A549 (cell line): ENCODE measurements around the gene ZNRD2. TPM values are rescaled to one million over a fixed set of nuclear protein-coding genes. Genes with fewer than 3 reads are reported as not detected.

Experiments used
- ATAC-seq, 2 experiments: fragments of 200-7000 bp in 1 of 2; fragments of >200 bp in 1 of 2; cut with Nextera tagmentation in 1 of 2; cut with Tn5 transposase in 1 of 2; 3 replicates each; pipeline versions ENCODE4 v1.8.0 to v1.9.1; 2018 to 2020; ENCODE audit warnings: mild to moderate bottlenecking in 1 of 2, moderate library complexity in 1 of 2
- CTCF ChIA-PET: fragments of 300-600 bp; sonication (Branson Sonifier 250); formaldehyde crosslinking; extraction: SDS; loops from one replicate; lab custom pipeline; 2021; ENCODE audit warnings: antibody characterized with exemption, inconsistent platforms; lab: Yijun Ruan, JAX
- POLR2A ChIA-PET: fragments of 350-600 bp; formaldehyde crosslinking; extraction: SDS; loops from one replicate; lab custom pipeline; 2021; ENCODE audit warnings: antibody characterized with exemption, inconsistent platforms; lab: Yijun Ruan, JAX
- DNase-seq, 2 experiments: peaks; one replicate each; pipeline versions ENCODE4 v3.0.0 to v3.0.0-alpha.2; 2011 to 2016; ENCODE audit warnings: low read depth in 1 of 2, low spot score in 1 of 2
- FAIRE-seq: peaks from 2 replicates; lab custom pipeline; 2011; peaks lifted over from hg19 to GRCh38; lab: Jason Lieb, UNC
- H3K27ac ChIP-seq, 2 experiments: fragments of >200 bp; sonication (Bioruptor Twin); formaldehyde crosslinking; 3 replicates each; pipeline ENCODE4 v1.5.1; 2016 to 2017
- H3K4me1 ChIP-seq: fragments of >200 bp; sonication (Bioruptor Twin); formaldehyde crosslinking; 3 replicates; pipeline ENCODE4 v1.6.1; 2016
- H3K4me2 ChIP-seq: fragments of >200 bp; sonication (Bioruptor Twin); formaldehyde crosslinking; 3 replicates; pipeline ENCODE4 v1.6.1; 2016
- H3K4me3 ChIP-seq: fragments of >200 bp; sonication (Bioruptor Twin); formaldehyde crosslinking; 3 replicates; pipeline ENCODE4 v1.5.1; 2016
- H3K9me3 ChIP-seq: fragments of >200 bp; sonication (Bioruptor Twin); formaldehyde crosslinking; 3 replicates; pipeline ENCODE4 v1.6.1; 2016
- EP300 ChIP-seq, 2 experiments: fragments of >200 bp; sonication (Bioruptor Twin); formaldehyde crosslinking; IDR thresholded peaks; 2 replicates in 1 of 2; 3 replicates in 1 of 2; pipeline ENCODE4 v1.6.1; 2016 to 2017
- HDAC2 ChIP-seq: fragments of 200-600 bp; sonication (generic); IDR thresholded peaks from 2 replicates; pipeline ENCODE4 v1.6.1; 2016
- JUN ChIP-seq, 2 experiments: fragments of >200 bp; sonication (Bioruptor Twin); formaldehyde crosslinking; IDR thresholded peaks; 2 replicates in 1 of 2; 3 replicates in 1 of 2; pipeline ENCODE4 v1.6.1; 2016 to 2017
- JUNB ChIP-seq: fragments of >200 bp; sonication (Bioruptor Twin); formaldehyde crosslinking; IDR thresholded peaks from 2 replicates; pipeline ENCODE4 v1.6.1; 2016
- MAZ ChIP-seq: fragments of 150-350 bp; IDR thresholded peaks from 2 replicates; pipeline ENCODE4 v1.6.1; 2014; ENCODE audit warnings: antibody characterized with exemption, low read depth, low read length, borderline replicate concordance
- NPAS2 ChIP-seq: fragments of 250-450 bp; sonication (Bioruptor Pico); IDR thresholded peaks from 2 replicates; pipeline ENCODE4 v1.8.0; 2022; ENCODE audit warnings: mild to moderate bottlenecking, moderate library complexity, borderline replicate concordance
- PHF8 ChIP-seq: fragments of 200-600 bp; sonication (generic); IDR thresholded peaks from 2 replicates; pipeline ENCODE4 v1.6.1; 2016; ENCODE audit warnings: low read depth, mild to moderate bottlenecking, antibody characterized with exemption, moderate library complexity, borderline replicate concordance
- POLR2A ChIP-seq: IDR thresholded peaks from 2 replicates; pipeline ENCODE4 v1.6.1; 2012; ENCODE audit warnings: mild to moderate bottlenecking, low read length
- RAD21 ChIP-seq, 2 experiments: fragments of >200 bp in 1 of 2; sonication (Bioruptor Twin) in 1 of 2; formaldehyde crosslinking in 1 of 2; IDR thresholded peaks in 1 of 2; conservative IDR thresholded peaks in 1 of 2; 2 replicates in 1 of 2; 3 replicates in 1 of 2; pipeline ENCODE4 v1.6.1; 2012 to 2018; ENCODE audit warnings: inconsistent platforms in 1 of 2
- RCOR1 ChIP-seq: fragments of 150-350 bp; IDR thresholded peaks from 2 replicates; pipeline ENCODE4 v1.6.1; 2014; ENCODE audit warnings: antibody characterized with exemption, low read length, low read depth
- SMC3 ChIP-seq: fragments of >200 bp; sonication (Bioruptor Twin); formaldehyde crosslinking; IDR thresholded peaks from 3 replicates; pipeline ENCODE4 v1.6.1; 2018; ENCODE audit warnings: inconsistent platforms
- TFCP2L1 ChIP-seq: fragments of 250-450 bp; sonication (Bioruptor Pico); IDR thresholded peaks from 2 replicates; pipeline ENCODE4 v1.5.0; 2021; ENCODE audit warnings: mild to moderate bottlenecking
- TP53 ChIP-seq: fragments of 250-450 bp; sonication (Bioruptor Pico); IDR thresholded peaks from 2 replicates; pipeline ENCODE4 v1.5.0; 2021; ENCODE audit warnings: mild to moderate bottlenecking, moderate library complexity
- WGBS: methylation state at CpG from one replicate; pipeline ENCODE4 v1.1.6; 2017; ENCODE audit errors: missing lambda C conversion rate; 5-methylcytosine and 5-hydroxymethylcytosine counted together
- polyA plus RNA-seq, 4 experiments: library from polyadenylated mRNA; depleted of rRNA in 3 of 4; stranded (reverse); fragments of >200 nt; fragmentation: RNase III in 1 of 4; extraction: RNeasy Plus Mini Kit Qiagen cat#74134 plus additional on column Dnase treatment in 1 of 4; gene quantifications; 2 replicates in 3 of 4; 3 replicates in 1 of 4; pipeline ENCODE4 v1.2.3, GENCODE V29; 2011 to 2017
- TF ChIP-seq, protein P1 (sequence below): fragments of 250-450 bp; sonication (Bioruptor Pico); IDR thresholded peaks from 2 replicates; pipeline ENCODE4 v1.5.0; 2021; ENCODE audit warnings: mild to moderate bottlenecking, moderate library complexity, borderline replicate concordance
- TF ChIP-seq, protein P2 (sequence below): fragments of 150-350 bp; IDR thresholded peaks from 2 replicates; pipeline ENCODE4 v1.6.1; 2014; ENCODE audit warnings: low read depth, mild to moderate bottlenecking, low read length
- TF ChIP-seq, protein P3 (sequence below): fragments of 200-600 bp; sonication (generic); IDR thresholded peaks from 2 replicates; pipeline ENCODE4 v1.6.1; 2016; ENCODE audit warnings: antibody characterized with exemption, mild to moderate bottlenecking, moderate library complexity
- TF ChIP-seq, protein P4 (sequence below): fragments of >200 bp; sonication (Bioruptor Twin); formaldehyde crosslinking; IDR thresholded peaks from 2 replicates; pipeline ENCODE4 v1.6.1; 2016
- TF ChIP-seq, protein P5 (sequence below): IDR thresholded peaks from 2 replicates; pipeline ENCODE4 v1.6.1; 2012

Gene ZNRD2
- polyA plus RNA-seq, 2 of the 4 experiments (the other 2 are of a cell fraction), result 28.2 to 66.1 TPM

DNA sequence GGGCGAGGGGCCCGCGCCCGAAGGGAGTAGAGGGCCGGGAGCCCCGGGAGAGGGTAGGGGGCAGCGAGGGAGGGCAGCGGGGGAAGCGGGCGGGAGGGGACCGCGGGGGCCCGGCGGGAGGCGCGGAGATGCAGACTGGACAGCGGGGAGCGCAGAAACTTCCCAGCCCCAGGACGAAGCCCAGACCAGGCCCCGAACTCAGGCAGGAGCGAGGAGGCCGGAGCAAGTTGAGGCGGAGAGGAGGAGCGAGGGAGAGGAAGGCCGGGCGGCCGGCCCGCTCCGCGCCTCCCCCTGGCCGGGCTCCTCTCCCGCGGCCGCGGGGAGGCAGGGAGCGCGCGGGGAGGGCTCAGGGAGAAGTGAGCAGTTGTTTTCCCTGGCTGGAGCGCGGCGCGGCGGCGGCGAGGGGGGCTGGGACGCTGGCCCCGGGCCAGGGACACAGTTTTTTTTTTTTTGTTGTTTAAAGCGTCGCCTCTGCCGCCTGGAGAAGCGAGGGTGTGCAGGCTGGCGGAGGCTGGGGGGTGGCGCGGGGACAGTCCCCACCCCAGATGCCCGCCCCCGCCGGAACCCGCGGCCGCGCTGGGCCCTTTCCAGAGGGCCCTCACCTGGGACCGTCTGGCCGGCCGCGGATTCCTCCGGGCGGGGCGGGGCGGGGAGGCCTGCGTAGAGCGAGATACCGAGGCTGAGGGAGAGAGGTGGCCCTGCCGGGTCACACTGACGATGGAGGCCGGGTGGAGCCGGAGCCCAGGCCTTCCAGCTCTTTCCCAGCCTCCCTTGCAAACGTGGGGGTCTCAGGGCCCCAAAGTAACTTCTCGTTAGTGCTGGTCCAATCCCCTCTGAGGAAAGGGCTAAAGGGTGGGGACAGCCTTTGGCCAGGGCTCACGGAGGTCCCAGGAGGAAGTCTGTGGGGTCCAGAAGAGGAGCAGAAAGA lies 12.0 kb upstream of the ZNRD2 start, which contains the start of gene LTBP3:
LTBP3 (minus strand) TSS at position 358 of the 928 bp plus-strand sequence. CDS start 400 bp downstream, outside the sequence.
- POLR2A ChIA-PET, result interaction anchor here (4.1 kb wide), 1 partner anchor 13 kb away, joined by 51 read pairs; the partner anchor contains the start of genes FAM89B and ZNRD2
- no peak for FAIRE-seq

More for the DNA sequence above, 12.0 kb upstream of the ZNRD2 start, which contains the start of gene LTBP3:
- WGBS, result 2% methylated on average over 34 of the region's 79 CpGs
- Histone ChIP-seq H3K4me3 (peak within 1 kb of the TSS; percentile 62), H3K27ac (peak within 1 kb of the TSS; percentile 94 to 99), H3K4me1 (peaks cover 75% of the 10 kb centered on the region), H3K9me3 (no peaks in the 10 kb centered on the region), H3K4me2 (peak within 1 kb of the TSS; percentile 98)
- TF ChIP-seq PHF8 (peak; percentile 27; the same call in 1 of the 2 replicates), SMC3 (0 out of 3 replicates have a peak, but pooled peaks have one; percentile 9), NPAS2 (CRISPR knock-in tag) (no peak), RAD21 (conservative IDR thresholded peaks at IDR 0.05 in 1 of 2, IDR thresholded peaks at IDR 0.05 in 1 of 2) (no peak), JUNB (no peak), TFCP2L1 (no peak), JUN (IDR thresholded peaks at IDR 0.05) (peak; percentile 36 to 58; a peak in 1 of 5 replicates), EP300 (IDR thresholded peaks at IDR 0.05) (no peak; a peak in 1 of 5 replicates), RCOR1 (no peak), TP53 (CRISPR knock-in tag) (no peak), POLR2A (0 out of 2 replicates have a peak, but pooled peaks have one; percentile 18), HDAC2 (no peak), MAZ (no peak)
- TF ChIP-seq, protein P1, sequence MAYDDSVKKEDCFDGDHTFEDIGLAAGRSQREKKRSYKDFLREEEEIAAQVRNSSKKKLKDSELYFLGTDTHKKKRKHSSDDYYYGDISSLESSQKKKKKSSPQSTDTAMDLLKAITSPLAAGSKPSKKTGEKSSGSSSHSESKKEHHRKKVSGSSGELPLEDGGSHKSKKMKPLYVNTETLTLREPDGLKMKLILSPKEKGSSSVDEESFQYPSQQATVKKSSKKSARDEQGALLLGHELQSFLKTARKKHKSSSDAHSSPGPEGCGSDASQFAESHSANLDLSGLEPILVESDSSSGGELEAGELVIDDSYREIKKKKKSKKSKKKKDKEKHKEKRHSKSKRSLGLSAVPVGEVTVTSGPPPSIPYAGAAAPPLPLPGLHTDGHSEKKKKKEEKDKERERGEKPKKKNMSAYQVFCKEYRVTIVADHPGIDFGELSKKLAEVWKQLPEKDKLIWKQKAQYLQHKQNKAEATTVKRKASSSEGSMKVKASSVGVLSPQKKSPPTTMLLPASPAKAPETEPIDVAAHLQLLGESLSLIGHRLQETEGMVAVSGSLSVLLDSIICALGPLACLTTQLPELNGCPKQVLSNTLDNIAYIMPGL (CRISPR knock-in tag), result no peak
- TF ChIP-seq, protein P2, sequence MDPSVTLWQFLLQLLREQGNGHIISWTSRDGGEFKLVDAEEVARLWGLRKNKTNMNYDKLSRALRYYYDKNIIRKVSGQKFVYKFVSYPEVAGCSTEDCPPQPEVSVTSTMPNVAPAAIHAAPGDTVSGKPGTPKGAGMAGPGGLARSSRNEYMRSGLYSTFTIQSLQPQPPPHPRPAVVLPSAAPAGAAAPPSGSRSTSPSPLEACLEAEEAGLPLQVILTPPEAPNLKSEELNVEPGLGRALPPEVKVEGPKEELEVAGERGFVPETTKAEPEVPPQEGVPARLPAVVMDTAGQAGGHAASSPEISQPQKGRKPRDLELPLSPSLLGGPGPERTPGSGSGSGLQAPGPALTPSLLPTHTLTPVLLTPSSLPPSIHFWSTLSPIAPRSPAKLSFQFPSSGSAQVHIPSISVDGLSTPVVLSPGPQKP, result no peak
- TF ChIP-seq, protein P3, sequence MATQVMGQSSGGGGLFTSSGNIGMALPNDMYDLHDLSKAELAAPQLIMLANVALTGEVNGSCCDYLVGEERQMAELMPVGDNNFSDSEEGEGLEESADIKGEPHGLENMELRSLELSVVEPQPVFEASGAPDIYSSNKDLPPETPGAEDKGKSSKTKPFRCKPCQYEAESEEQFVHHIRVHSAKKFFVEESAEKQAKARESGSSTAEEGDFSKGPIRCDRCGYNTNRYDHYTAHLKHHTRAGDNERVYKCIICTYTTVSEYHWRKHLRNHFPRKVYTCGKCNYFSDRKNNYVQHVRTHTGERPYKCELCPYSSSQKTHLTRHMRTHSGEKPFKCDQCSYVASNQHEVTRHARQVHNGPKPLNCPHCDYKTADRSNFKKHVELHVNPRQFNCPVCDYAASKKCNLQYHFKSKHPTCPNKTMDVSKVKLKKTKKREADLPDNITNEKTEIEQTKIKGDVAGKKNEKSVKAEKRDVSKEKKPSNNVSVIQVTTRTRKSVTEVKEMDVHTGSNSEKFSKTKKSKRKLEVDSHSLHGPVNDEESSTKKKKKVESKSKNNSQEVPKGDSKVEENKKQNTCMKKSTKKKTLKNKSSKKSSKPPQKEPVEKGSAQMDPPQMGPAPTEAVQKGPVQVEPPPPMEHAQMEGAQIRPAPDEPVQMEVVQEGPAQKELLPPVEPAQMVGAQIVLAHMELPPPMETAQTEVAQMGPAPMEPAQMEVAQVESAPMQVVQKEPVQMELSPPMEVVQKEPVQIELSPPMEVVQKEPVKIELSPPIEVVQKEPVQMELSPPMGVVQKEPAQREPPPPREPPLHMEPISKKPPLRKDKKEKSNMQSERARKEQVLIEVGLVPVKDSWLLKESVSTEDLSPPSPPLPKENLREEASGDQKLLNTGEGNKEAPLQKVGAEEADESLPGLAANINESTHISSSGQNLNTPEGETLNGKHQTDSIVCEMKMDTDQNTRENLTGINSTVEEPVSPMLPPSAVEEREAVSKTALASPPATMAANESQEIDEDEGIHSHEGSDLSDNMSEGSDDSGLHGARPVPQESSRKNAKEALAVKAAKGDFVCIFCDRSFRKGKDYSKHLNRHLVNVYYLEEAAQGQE, result no peak
- TF ChIP-seq, protein P4, sequence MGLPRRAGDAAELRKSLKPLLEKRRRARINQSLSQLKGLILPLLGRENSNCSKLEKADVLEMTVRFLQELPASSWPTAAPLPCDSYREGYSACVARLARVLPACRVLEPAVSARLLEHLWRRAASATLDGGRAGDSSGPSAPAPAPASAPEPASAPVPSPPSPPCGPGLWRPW, result no peak
- TF ChIP-seq, protein P5, sequence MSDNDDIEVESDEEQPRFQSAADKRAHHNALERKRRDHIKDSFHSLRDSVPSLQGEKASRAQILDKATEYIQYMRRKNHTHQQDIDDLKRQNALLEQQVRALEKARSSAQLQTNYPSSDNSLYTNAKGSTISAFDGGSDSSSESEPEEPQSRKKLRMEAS, result peak; percentile 51; the same call in 1 of the 2 replicates
- ATAC-seq, result peak; percentile 9 to 30; a peak in 5 of 6 replicates
- peak; percentile 59 to 64 for DNase-seq
- CTCF ChIA-PET, result interaction anchor here (1.2 to 16.3 kb wide), 5 partner anchors 10 to 16 kb away, joined by 3 to 393 read pairs (median 96); partner anchors contain the start of genes FAM89B and ZNRD2
